H1 (cell line): Measurements from ENCODE around the gene IL27RA.

Source experiments
- EP300 ChIP-seq, 2 experiments: IDR thresholded peaks; 1 replicate in 1 of 2; 2 replicates in 1 of 2; pipeline ENCODE4 v1.6.1; 2011 to 2012; ENCODE audit warnings: low read depth in 2 of 2, low read length in 2 of 2, mild to moderate bottlenecking in 2 of 2, borderline replicate concordance in 1 of 2, inconsistent platforms in 1 of 2, moderate library complexity in 1 of 2
- EZH2 ChIP-seq: fragments of 200-600 bp; sonication (generic); IDR thresholded peaks from 2 replicates; pipeline ENCODE4 v1.7.1; 2012; ENCODE audit warnings: low read depth, mild to moderate bottlenecking, moderate library complexity, low read length, inconsistent platforms; ENCODE audit not compliant: severe bottlenecking
- GABPA ChIP-seq: IDR thresholded peaks from 2 replicates; pipeline ENCODE4 v1.6.1; 2011; ENCODE audit warnings: mild to moderate bottlenecking, low read length, moderate library complexity, borderline replicate concordance; ENCODE audit not compliant: insufficient read depth
- POLR2A ChIP-seq, 2 experiments: IDR thresholded peaks; 1 replicate in 1 of 2; 2 replicates in 1 of 2; pipeline ENCODE4 v1.6.1; 2011; ENCODE audit warnings: low read depth in 2 of 2, low read length in 2 of 2, mild to moderate bottlenecking in 2 of 2; ENCODE audit errors: control extremely low read depth in 1 of 2
- POLR2AphosphoS5 ChIP-seq: IDR thresholded peaks from 2 replicates; pipeline ENCODE4 v1.6.1; 2011; ENCODE audit warnings: low read depth, low read length
- SIN3A ChIP-seq, 2 experiments: IDR thresholded peaks in 1 of 2; conservative IDR thresholded peaks in 1 of 2; 2 replicates each; pipeline ENCODE4 v1.6.1; 2011 to 2012; ENCODE audit warnings: low read length in 2 of 2, improper control_type of control experiment in 1 of 2, low read depth in 1 of 2, mild to moderate bottlenecking in 1 of 2
- SIX5 ChIP-seq: IDR thresholded peaks from 2 replicates; pipeline ENCODE4 v1.6.1; 2011; ENCODE audit warnings: mild to moderate bottlenecking, low read depth, low read length
- SP2 ChIP-seq: IDR thresholded peaks from 2 replicates; pipeline ENCODE4 v1.6.1; 2012; ENCODE audit warnings: mild to moderate bottlenecking, low read length, inconsistent platforms
- TAF1 ChIP-seq: IDR thresholded peaks from 2 replicates; pipeline ENCODE4 v1.6.1; 2011; ENCODE audit warnings: mild to moderate bottlenecking, low read depth, low read length
- YY1 ChIP-seq: IDR thresholded peaks from 2 replicates; pipeline ENCODE4 v1.6.1; 2011; ENCODE audit warnings: low read depth, mild to moderate bottlenecking, low read length
- TF ChIP-seq, protein P1 (sequence below), 3 experiments: IDR thresholded peaks; 1 replicate in 2 of 3; 2 replicates in 1 of 3; pipeline versions ENCODE4 v1.5.1 to v1.6.1; 2011; ENCODE audit warnings: low read length in 3 of 3, mild to moderate bottlenecking in 3 of 3, inconsistent platforms in 2 of 3, low read depth in 1 of 3, moderate library complexity in 1 of 3; ENCODE audit not compliant: insufficient read depth in 1 of 3; ENCODE audit errors: control extremely low read depth in 1 of 3

DNA sequence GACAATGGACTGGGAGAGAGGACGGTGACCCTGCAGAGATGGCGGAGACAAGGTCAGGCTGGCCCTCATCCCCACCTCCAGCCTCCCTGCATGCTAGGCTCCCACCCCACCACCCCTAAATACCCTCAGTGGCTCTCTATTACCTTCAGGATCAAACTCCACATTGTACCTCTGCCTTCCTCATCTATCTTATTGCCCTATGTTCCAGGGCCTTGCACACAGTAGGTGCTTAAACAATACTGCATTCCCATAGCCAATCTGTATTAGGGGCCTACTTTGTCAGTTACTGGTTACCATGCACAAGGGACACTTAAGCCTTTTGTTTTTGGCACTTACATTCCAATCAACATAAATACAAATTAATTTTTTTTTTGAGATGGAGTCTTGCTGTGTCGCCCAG lies 23.8 kb downstream of the IL27RA start:
- TF ChIP-seq SIX5: no peak
- TF ChIP-seq, protein P1, sequence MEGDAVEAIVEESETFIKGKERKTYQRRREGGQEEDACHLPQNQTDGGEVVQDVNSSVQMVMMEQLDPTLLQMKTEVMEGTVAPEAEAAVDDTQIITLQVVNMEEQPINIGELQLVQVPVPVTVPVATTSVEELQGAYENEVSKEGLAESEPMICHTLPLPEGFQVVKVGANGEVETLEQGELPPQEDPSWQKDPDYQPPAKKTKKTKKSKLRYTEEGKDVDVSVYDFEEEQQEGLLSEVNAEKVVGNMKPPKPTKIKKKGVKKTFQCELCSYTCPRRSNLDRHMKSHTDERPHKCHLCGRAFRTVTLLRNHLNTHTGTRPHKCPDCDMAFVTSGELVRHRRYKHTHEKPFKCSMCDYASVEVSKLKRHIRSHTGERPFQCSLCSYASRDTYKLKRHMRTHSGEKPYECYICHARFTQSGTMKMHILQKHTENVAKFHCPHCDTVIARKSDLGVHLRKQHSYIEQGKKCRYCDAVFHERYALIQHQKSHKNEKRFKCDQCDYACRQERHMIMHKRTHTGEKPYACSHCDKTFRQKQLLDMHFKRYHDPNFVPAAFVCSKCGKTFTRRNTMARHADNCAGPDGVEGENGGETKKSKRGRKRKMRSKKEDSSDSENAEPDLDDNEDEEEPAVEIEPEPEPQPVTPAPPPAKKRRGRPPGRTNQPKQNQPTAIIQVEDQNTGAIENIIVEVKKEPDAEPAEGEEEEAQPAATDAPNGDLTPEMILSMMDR (IDR thresholded peaks at IDR 0.05; ENCODE audit: control extremely low read depth in 1 of 3, insufficient read depth in 1 of 3, low read depth in 1 of 3, low read length in 3 of 3): no peak
- TF ChIP-seq POLR2A (IDR thresholded peaks at IDR 0.05; ENCODE audit: control extremely low read depth in 1 of 2, low read depth in 2 of 2, low read length in 2 of 2): no peak
- no peak for TF ChIP-seq SP2
- TF ChIP-seq POLR2AphosphoS5: no peak
- TF ChIP-seq TAF1: no peak
- no peak for TF ChIP-seq EZH2
- no peak for TF ChIP-seq EP300 (IDR thresholded peaks at IDR 0.05; ENCODE audit: borderline replicate concordance in 1 of 2, low read depth in 2 of 2, low read length in 2 of 2)
- TF ChIP-seq SIN3A (conservative IDR thresholded peaks at IDR 0.05 in 1 of 2, IDR thresholded peaks at IDR 0.05 in 1 of 2; ENCODE audit: low read depth in 1 of 2, low read length in 2 of 2): no peak
- no peak for TF ChIP-seq YY1
- TF ChIP-seq GABPA: no peak
